IMR-90 (cell line): ENCODE measurements around the gene SIRT5. TPM values are rescaled to one million over a fixed set of nuclear protein-coding genes. Genes with fewer than 3 reads are reported as not detected.

Experiments
- ATAC-seq: fragments of 200-7000 bp; cut with Tn5 transposase; 2 replicates; pipeline ENCODE4 v1.9.1; 2020; ENCODE audit warnings: low read depth, mild to moderate bottlenecking, moderate library complexity
- BruUV-seq: library from RNA; stranded (reverse); fragments of 400-500 nt; replicated peaks from 2 replicates; lab custom pipeline; 2021; lab: Mats Ljungman, UMichigan
- CTCF ChIA-PET: fragments of 300-600 bp; formaldehyde crosslinking; extraction: SDS; loops from one replicate; lab custom pipeline; 2021; ENCODE audit warnings: antibody characterized with exemption; lab: Yijun Ruan, JAX
- POLR2A ChIA-PET: fragments of 300-600 bp; sonication (Branson Sonifier 250); formaldehyde crosslinking; loops from one replicate; lab custom pipeline; 2022; ENCODE audit warnings: antibody characterized with exemption; ENCODE audit not compliant: unreplicated experiment; lab: Charles Lee
- DNase-seq: peaks from one replicate; pipeline ENCODE4 v3.0.0; 2013
- H2AFZ ChIP-seq: replicated peaks from 2 replicates; pipeline ENCODE3; 2013; ENCODE audit warnings: low read length, mild to moderate bottlenecking; ENCODE audit not compliant: poor library complexity
- H2AK5ac ChIP-seq: 2 replicates; pipeline ENCODE4 v1.6.1; 2013; ENCODE audit warnings: low read depth, low read length, inconsistent platforms
- H2AK9ac ChIP-seq: replicated peaks from 2 replicates; pipeline ENCODE3; 2013; ENCODE audit warnings: mild to moderate bottlenecking, low read depth, low read length, moderate library complexity; ENCODE audit not compliant: poor library complexity
- H2BK120ac ChIP-seq: 2 replicates; pipeline ENCODE4 v1.6.1; 2013; ENCODE audit warnings: low read depth, low read length, inconsistent platforms
- H2BK15ac ChIP-seq: 3 replicates; pipeline ENCODE4 v1.6.1; 2013; ENCODE audit warnings: low read depth, low read length, inconsistent platforms
- H2BK20ac ChIP-seq: 2 replicates; pipeline ENCODE4 v1.6.1; 2013; ENCODE audit warnings: low read depth, mild to moderate bottlenecking, inconsistent platforms, low read length, moderate library complexity
- H2BK5ac ChIP-seq: 2 replicates; pipeline ENCODE4 v1.6.1; 2013; ENCODE audit warnings: mild to moderate bottlenecking, low read depth, low read length, inconsistent platforms; ENCODE audit not compliant: poor library complexity, severe bottlenecking
- H3K14ac ChIP-seq: replicated peaks from 2 replicates; pipeline ENCODE4 v1.6.1; 2013; ENCODE audit warnings: low read depth, low read length, inconsistent platforms
- H3K18ac ChIP-seq: 2 replicates; pipeline ENCODE4 v1.6.1; 2013; ENCODE audit warnings: low read depth, low read length, control low read depth
- H3K23ac ChIP-seq: 2 replicates; pipeline ENCODE4 v1.6.1; 2013; ENCODE audit warnings: low read depth, low read length, inconsistent platforms
- H3K27ac ChIP-seq: 2 replicates; pipeline ENCODE4 v1.5.1; 2013; ENCODE audit warnings: mild to moderate bottlenecking, control low read depth, low read length; ENCODE audit not compliant: insufficient read depth
- H3K27me3 ChIP-seq: 2 replicates; pipeline ENCODE4 v1.6.1; 2013; ENCODE audit warnings: low read length; ENCODE audit not compliant: control insufficient read depth, insufficient read depth
- H3K36me3 ChIP-seq: 2 replicates; pipeline ENCODE4 v1.6.1; 2013; ENCODE audit warnings: low read length, mixed read lengths; ENCODE audit not compliant: control insufficient read depth, insufficient read depth
- H3K4ac ChIP-seq: 2 replicates; pipeline ENCODE4 v1.6.1; 2013; ENCODE audit warnings: low read depth, low read length, inconsistent platforms
- H3K4me1 ChIP-seq: 2 replicates; pipeline ENCODE4 v1.6.1; 2013; ENCODE audit warnings: low read length, mixed read lengths; ENCODE audit not compliant: control insufficient read depth, insufficient read depth
- H3K4me2 ChIP-seq: 2 replicates; pipeline ENCODE4 v1.6.1; 2013; ENCODE audit warnings: low read depth, mild to moderate bottlenecking, control low read depth, low read length, moderate library complexity
- H3K4me3 ChIP-seq: 2 replicates; pipeline ENCODE4 v1.5.1; 2013; ENCODE audit warnings: low read depth, mild to moderate bottlenecking, control low read depth, low read length, moderate library complexity; ENCODE audit not compliant: insufficient read depth
- H3K56ac ChIP-seq: 2 replicates; pipeline ENCODE4 v1.6.1; 2013; ENCODE audit warnings: low read length, inconsistent platforms; ENCODE audit not compliant: insufficient read depth; ENCODE audit errors: extremely low read depth
- H3K79me1 ChIP-seq, 2 experiments: 2 replicates each; pipeline ENCODE4 v1.6.1; 2013; ENCODE audit warnings: low read length in 2 of 2, inconsistent platforms in 1 of 2, low read depth in 1 of 2
- H3K9ac ChIP-seq: 2 replicates; pipeline ENCODE4 v1.6.1; 2013; ENCODE audit warnings: low read depth, low read length, control low read depth
- H3K9me1 ChIP-seq: 2 replicates; pipeline ENCODE4 v1.6.1; 2013; ENCODE audit warnings: low read length, inconsistent platforms; ENCODE audit not compliant: insufficient read depth
- H3K9me3 ChIP-seq: 2 replicates; pipeline ENCODE4 v1.6.1; 2013; ENCODE audit warnings: low read length; ENCODE audit not compliant: control insufficient read depth, insufficient read depth
- H4K20me1 ChIP-seq: 2 replicates; pipeline ENCODE4 v1.6.1; 2013; ENCODE audit warnings: low read length, inconsistent platforms; ENCODE audit not compliant: insufficient read depth
- H4K5ac ChIP-seq: 2 replicates; pipeline ENCODE4 v1.6.1; 2013; ENCODE audit warnings: mild to moderate bottlenecking, low read depth, low read length, control low read depth
- H4K8ac ChIP-seq, 2 experiments: 2 replicates each; pipeline ENCODE4 v1.6.1; 2013; ENCODE audit warnings: low read depth in 2 of 2, low read length in 2 of 2, control low read depth in 1 of 2, inconsistent platforms in 1 of 2
- H4K91ac ChIP-seq: 2 replicates; pipeline ENCODE4 v1.6.1; 2013; ENCODE audit warnings: low read depth, low read length, inconsistent platforms; ENCODE audit not compliant: insufficient read depth
- RAD21 ChIP-seq: IDR thresholded peaks from 2 replicates; pipeline ENCODE4 v1.6.1; 2012; ENCODE audit warnings: low read length, improper control_type of control experiment
- RCOR1 ChIP-seq: IDR thresholded peaks from 2 replicates; pipeline ENCODE4 v1.6.1; 2012; ENCODE audit warnings: mild to moderate bottlenecking, low read length, improper control_type of control experiment; ENCODE audit not compliant: insufficient replicate concordance
- RFX5 ChIP-seq: IDR thresholded peaks from 2 replicates; pipeline ENCODE4 v1.8.0; 2012; ENCODE audit warnings: low read depth, mild to moderate bottlenecking, low read length, moderate library complexity
- SMC3 ChIP-seq: fragments of 150-350 bp; IDR thresholded peaks from 2 replicates; pipeline ENCODE4 v1.6.1; 2016; ENCODE audit warnings: low read depth, mild to moderate bottlenecking, antibody characterized with exemption, low read length, moderate library complexity
- WGBS, 2 experiments: methylation state at CpG; one replicate each; pipeline versions ENCODE4 v1.1.5 to v1.1.7; 2013; ENCODE audit warnings: missing lambda C conversion rate in 2 of 2; ENCODE audit not compliant: insufficient read length in 1 of 2; ENCODE audit errors: extremely low coverage in 2 of 2; 5-methylcytosine and 5-hydroxymethylcytosine counted together
- dilution Hi-C: fragments of 300-500 bp; cut with HindIII; formaldehyde crosslinking; loops from one replicate; pipeline ENCODE4 v1.14.3; 2018; ENCODE audit warnings: low sequenced_read_pairs; ENCODE audit not compliant: unreplicated experiment
- in situ Hi-C: fragments of 300-500 bp; cut with MboI; formaldehyde crosslinking; loops from 3 replicates; pipeline ENCODE4 v1.14.3; 2019; ENCODE audit warnings: low sequenced_read_pairs, inconsistent platforms, mixed read lengths
- intact Hi-C: fragments of 100-400 bp; cut with micrococcal nuclease; formaldehyde crosslinking; loops from 2 replicates; pipeline ENCODE4 v1.10.0; 2022
- polyA plus RNA-seq, 3 experiments: library from polyadenylated mRNA; depleted of rRNA; stranded (reverse); fragments of >200 nt; gene quantifications; 2 replicates each; pipeline ENCODE4 v1.2.3, GENCODE V29; 2012; ENCODE audit warnings: low replicate concordance in 1 of 3
- total RNA-seq: library from RNA; depleted of rRNA; stranded (reverse); fragments of >200 nt; gene quantifications from 2 replicates; pipeline ENCODE4 v1.2.3, GENCODE V29; 2012
- TF ChIP-seq, protein P1 (sequence below): conservative IDR thresholded peaks from 2 replicates; pipeline ENCODE4 v1.5.1; 2012; ENCODE audit warnings: mild to moderate bottlenecking, low read depth, low read length, improper control_type of control experiment

SIRT5 gene
- total and polyA plus RNA-seq, 2 of the 4 experiments (the other 2 are of a cell fraction) = 4.7 to 5.2 TPM

- CTCF ChIA-PET = interaction anchor here (0.6 kb wide), 1 partner anchor 38 kb away, joined by 3 read pairs; no protein-coding TSS in a partner anchor
- no peak overlapping the region for H4K91ac ChIP-seq
- no peak overlapping the region for H3K4ac ChIP-seq
- no peak overlapping the region for H3K56ac ChIP-seq
- H2AFZ ChIP-seq = no peak overlapping the region
- H3K9me1 ChIP-seq = no peaks in the 10 kb centered on the region
- no peak overlapping the region for H4K8ac ChIP-seq
- POLR2A ChIA-PET = interaction anchor here (0.6 kb wide), 1 partner anchor 12 kb away, joined by 3 read pairs; no protein-coding TSS in a partner anchor
- H3K14ac ChIP-seq = no peak overlapping the region
- no peak overlapping the region for H2AK9ac ChIP-seq
- H2AK5ac ChIP-seq = no peak overlapping the region
- peaks cover 17% of the 10 kb centered on the region for H3K27me3 ChIP-seq
- H2BK120ac ChIP-seq = no peak overlapping the region
- WGBS, 2 experiments = no CpG with 5 or more reads among the region's 1 CpG
- H3K23ac ChIP-seq = no peak overlapping the region
- in situ Hi-C loops = no loop called here
- H3K27ac ChIP-seq = no peak overlapping the region
- no peak overlapping the region for H3K9ac ChIP-seq
- dilution Hi-C loops = no loop called here
- no peak overlapping the region for H2BK20ac ChIP-seq
- DNase-seq (no peak), ATAC-seq (no peak)
- H2BK15ac ChIP-seq = no peak overlapping the region
- no peak overlapping the region for H2BK5ac ChIP-seq
- no peak overlapping the region for H3K4me2 ChIP-seq
- H3K9me3 ChIP-seq = no peaks in the 10 kb centered on the region
- H3K4me1 ChIP-seq = no peaks in the 10 kb centered on the region
- H3K4me3 ChIP-seq = no peak overlapping the region
- H4K5ac ChIP-seq = no peak overlapping the region
- TF ChIP-seq RCOR1 = no peak
- no peak for TF ChIP-seq RAD21
- TF ChIP-seq SMC3 = no peak
- TF ChIP-seq, protein P1, sequence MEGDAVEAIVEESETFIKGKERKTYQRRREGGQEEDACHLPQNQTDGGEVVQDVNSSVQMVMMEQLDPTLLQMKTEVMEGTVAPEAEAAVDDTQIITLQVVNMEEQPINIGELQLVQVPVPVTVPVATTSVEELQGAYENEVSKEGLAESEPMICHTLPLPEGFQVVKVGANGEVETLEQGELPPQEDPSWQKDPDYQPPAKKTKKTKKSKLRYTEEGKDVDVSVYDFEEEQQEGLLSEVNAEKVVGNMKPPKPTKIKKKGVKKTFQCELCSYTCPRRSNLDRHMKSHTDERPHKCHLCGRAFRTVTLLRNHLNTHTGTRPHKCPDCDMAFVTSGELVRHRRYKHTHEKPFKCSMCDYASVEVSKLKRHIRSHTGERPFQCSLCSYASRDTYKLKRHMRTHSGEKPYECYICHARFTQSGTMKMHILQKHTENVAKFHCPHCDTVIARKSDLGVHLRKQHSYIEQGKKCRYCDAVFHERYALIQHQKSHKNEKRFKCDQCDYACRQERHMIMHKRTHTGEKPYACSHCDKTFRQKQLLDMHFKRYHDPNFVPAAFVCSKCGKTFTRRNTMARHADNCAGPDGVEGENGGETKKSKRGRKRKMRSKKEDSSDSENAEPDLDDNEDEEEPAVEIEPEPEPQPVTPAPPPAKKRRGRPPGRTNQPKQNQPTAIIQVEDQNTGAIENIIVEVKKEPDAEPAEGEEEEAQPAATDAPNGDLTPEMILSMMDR = no peak
- no peak for TF ChIP-seq RFX5
- H3K36me3 ChIP-seq = no peaks in the 10 kb centered on the region
- no peaks in the 10 kb centered on the region for H3K79me1 ChIP-seq
- intact Hi-C loops = no loop called here
- H4K20me1 ChIP-seq = no peaks in the 10 kb centered on the region
- BruUV-seq = no TSS peak
- no peak overlapping the region for H3K18ac ChIP-seq
These were observed 11.4 kb upstream of the SIRT5 start for GRCh38 chr6:13563009-13563408.
